ENCODE measurements around the gene ADAMTSL2.

ADAMTSL2 gene

GRCh38 chr9:133514460-133515239, 19.9 kb upstream of the ADAMTSL2 start:
- no peak for TF ChIP-seq CTCF (IDR thresholded peaks at IDR 0.05; ENCODE audit: extremely low read depth, insufficient read depth, missing control alignments)
- in situ Hi-C loops (cut with MboI; ENCODE audit: low pct_unique_long_range_greater_than_20kb, low sequenced_read_pairs, unreplicated experiment), result no loop called here
- no peak for DNase-seq (ENCODE audit: low spot score)

DNA sequence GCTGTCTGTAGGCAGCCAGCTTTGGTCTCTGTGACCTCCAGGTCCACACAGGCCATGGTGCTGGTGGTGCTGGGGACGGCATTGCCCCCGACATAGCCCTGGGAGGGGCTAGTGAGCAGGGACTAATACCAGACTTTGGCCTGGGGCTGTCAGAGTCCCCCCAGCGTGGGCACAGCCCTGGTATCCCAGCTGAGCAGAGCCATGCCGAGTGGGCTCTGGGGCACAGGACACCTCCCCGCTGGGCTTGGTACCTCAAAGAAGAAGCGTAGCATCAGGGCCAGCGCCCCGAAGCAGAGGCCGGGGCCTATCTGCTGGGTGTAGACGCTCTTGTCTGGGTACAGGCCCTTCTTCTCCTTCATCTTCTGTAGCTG, 19.3 kb upstream of the ADAMTSL2 start:
- TF ChIP-seq CTCF (IDR thresholded peaks at IDR 0.05; ENCODE audit: extremely low read depth, insufficient read depth, missing control alignments), result no peak
- in situ Hi-C loops (cut with MboI; ENCODE audit: low pct_unique_long_range_greater_than_20kb, low sequenced_read_pairs, unreplicated experiment), result no loop called here
- no peak for DNase-seq (ENCODE audit: low spot score)

GRCh38 chr9:133515615-133516255, 18.8 kb upstream of the ADAMTSL2 start:
- TF ChIP-seq CTCF (IDR thresholded peaks at IDR 0.05; ENCODE audit: extremely low read depth, insufficient read depth, missing control alignments), result no peak
- in situ Hi-C loops (cut with MboI; ENCODE audit: low pct_unique_long_range_greater_than_20kb, low sequenced_read_pairs, unreplicated experiment), result no loop called here
- DNase-seq (ENCODE audit: low spot score), result no peak

GRCh38 chr9:133516256-133516960, 18.1 kb upstream of the ADAMTSL2 start:
- TF ChIP-seq CTCF (IDR thresholded peaks at IDR 0.05; ENCODE audit: extremely low read depth, insufficient read depth, missing control alignments), result no peak
- in situ Hi-C loops (cut with MboI; ENCODE audit: low pct_unique_long_range_greater_than_20kb, low sequenced_read_pairs, unreplicated experiment), result no loop called here
- no peak for DNase-seq (ENCODE audit: low spot score)

- no peak for DNase-seq (ENCODE audit: low spot score)
- no peak for TF ChIP-seq CTCF (IDR thresholded peaks at IDR 0.05; ENCODE audit: extremely low read depth, insufficient read depth, missing control alignments)
- in situ Hi-C loops (cut with MboI; ENCODE audit: low pct_unique_long_range_greater_than_20kb, low sequenced_read_pairs, unreplicated experiment), result no loop called here
Observed at GRCh38 chr9:133516961-133517350, 17.5 kb upstream of the ADAMTSL2 start.

GRCh38 chr9:133517711-133518110, 16.8 kb upstream of the ADAMTSL2 start:
- TF ChIP-seq CTCF (IDR thresholded peaks at IDR 0.05; ENCODE audit: extremely low read depth, insufficient read depth, missing control alignments), result no peak
- in situ Hi-C loops (cut with MboI; ENCODE audit: low pct_unique_long_range_greater_than_20kb, low sequenced_read_pairs, unreplicated experiment), result no loop called here

More at GRCh38 chr9:133517711-133518110, 16.8 kb upstream of the ADAMTSL2 start:
- DNase-seq (ENCODE audit: low spot score), result no peak
